ENCODE data around the gene PUS1.

GRCh38 chr12:131994589-131994988 is 65.5 kb downstream of the PUS1 start:
- TF ChIP-seq, protein P1, sequence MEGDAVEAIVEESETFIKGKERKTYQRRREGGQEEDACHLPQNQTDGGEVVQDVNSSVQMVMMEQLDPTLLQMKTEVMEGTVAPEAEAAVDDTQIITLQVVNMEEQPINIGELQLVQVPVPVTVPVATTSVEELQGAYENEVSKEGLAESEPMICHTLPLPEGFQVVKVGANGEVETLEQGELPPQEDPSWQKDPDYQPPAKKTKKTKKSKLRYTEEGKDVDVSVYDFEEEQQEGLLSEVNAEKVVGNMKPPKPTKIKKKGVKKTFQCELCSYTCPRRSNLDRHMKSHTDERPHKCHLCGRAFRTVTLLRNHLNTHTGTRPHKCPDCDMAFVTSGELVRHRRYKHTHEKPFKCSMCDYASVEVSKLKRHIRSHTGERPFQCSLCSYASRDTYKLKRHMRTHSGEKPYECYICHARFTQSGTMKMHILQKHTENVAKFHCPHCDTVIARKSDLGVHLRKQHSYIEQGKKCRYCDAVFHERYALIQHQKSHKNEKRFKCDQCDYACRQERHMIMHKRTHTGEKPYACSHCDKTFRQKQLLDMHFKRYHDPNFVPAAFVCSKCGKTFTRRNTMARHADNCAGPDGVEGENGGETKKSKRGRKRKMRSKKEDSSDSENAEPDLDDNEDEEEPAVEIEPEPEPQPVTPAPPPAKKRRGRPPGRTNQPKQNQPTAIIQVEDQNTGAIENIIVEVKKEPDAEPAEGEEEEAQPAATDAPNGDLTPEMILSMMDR (IDR thresholded peaks at IDR 0.05): no peak
- TF ChIP-seq POLR2A (IDR thresholded peaks at IDR 0.05): no peak
